Neural cell (in vitro differentiated cells): Measurements from ENCODE around the gene DNAJB2. TPM values are rescaled to one million over a fixed set of nuclear protein-coding genes. Genes with fewer than 3 reads are reported as not detected.

ENCODE experiments used
- H2AFZ ChIP-seq: fragments of 200-600, 300-800 bp; sonication (generic), shearing (Covaris generic); 2 replicates; pipeline ENCODE4 v1.6.0; 2014; ENCODE audit warnings: low read depth, mild to moderate bottlenecking, antibody characterized with exemption, low read length, moderate library complexity
- H3F3A ChIP-seq: fragments of 200-600 bp; shearing (Covaris generic); 2 replicates; pipeline ENCODE4 v1.6.1; 2016; ENCODE audit warnings: mild to moderate bottlenecking, moderate library complexity, mixed read lengths, antibody characterized with exemption, low read length; ENCODE audit not compliant: insufficient read depth, poor library complexity, severe bottlenecking
- H3K27ac ChIP-seq: fragments of 200-600, 300-800 bp; sonication (generic), shearing (Covaris generic); 2 replicates; pipeline ENCODE4 v1.5.1; 2014; ENCODE audit warnings: mild to moderate bottlenecking, low read length, moderate library complexity
- H3K27me3 ChIP-seq: fragments of 300-800, 200-600 bp; sonication (generic), shearing (Covaris generic); 2 replicates; pipeline ENCODE4 v1.6.0; 2014; ENCODE audit warnings: mild to moderate bottlenecking, low read depth, low read length, moderate library complexity; ENCODE audit not compliant: insufficient read depth
- H3K36me3 ChIP-seq: fragments of 300-800, 200-600 bp; sonication (generic), shearing (Covaris generic); 2 replicates; pipeline ENCODE4 v1.5.1; 2014; ENCODE audit warnings: mild to moderate bottlenecking, antibody characterized with exemption, low read length, moderate library complexity; ENCODE audit not compliant: insufficient read depth
- H3K4me2 ChIP-seq: fragments of 300-800, 200-600 bp; sonication (generic), shearing (Covaris generic); 2 replicates; pipeline ENCODE4 v1.6.0; 2014; ENCODE audit warnings: mild to moderate bottlenecking, low read length
- H3K4me3 ChIP-seq: fragments of 300-800, 200-600 bp; sonication (generic), shearing (Covaris generic); 2 replicates; pipeline ENCODE4 v1.5.1; 2014; ENCODE audit warnings: mild to moderate bottlenecking, low read length, moderate library complexity
- H3K79me2 ChIP-seq: fragments of 200-600 bp; shearing (Covaris generic); replicated peaks from 2 replicates; pipeline ENCODE4 v1.6.0; 2014; ENCODE audit warnings: mild to moderate bottlenecking, low read length, moderate library complexity; ENCODE audit not compliant: insufficient read depth
- H3K9ac ChIP-seq: fragments of 300-800, 200-600 bp; sonication (generic), shearing (Covaris generic); 2 replicates; pipeline ENCODE4 v1.6.1; 2016; ENCODE audit warnings: mild to moderate bottlenecking, low read length, mixed read lengths
- H3K9me2 ChIP-seq: fragments of 200-600 bp; shearing (Covaris generic); 2 replicates; pipeline ENCODE4 v1.6.1; 2016; ENCODE audit warnings: mild to moderate bottlenecking, low read length, mixed read lengths; ENCODE audit not compliant: insufficient read depth
- H3K9me3 ChIP-seq: fragments of 200-600, 300-800 bp; sonication (generic), shearing (Covaris generic); 2 replicates; pipeline ENCODE4 v1.6.1; 2016; ENCODE audit warnings: mild to moderate bottlenecking, mixed run types, low read length, moderate library complexity, mixed read lengths
- H4K20me1 ChIP-seq: fragments of 200-600 bp; shearing (Covaris generic); 2 replicates; pipeline ENCODE4 v1.6.1; 2016; ENCODE audit warnings: mild to moderate bottlenecking, mixed run types; ENCODE audit not compliant: insufficient read depth
- EP300 ChIP-seq: fragments of 450-650 bp; conservative IDR thresholded peaks from 2 replicates; pipeline ENCODE4 v1.6.1; 2014; ENCODE audit warnings: antibody characterized with exemption, mild to moderate bottlenecking, moderate library complexity; ENCODE audit not compliant: poor library complexity, severe bottlenecking
- EZH2 ChIP-seq: fragments of 200-600, 300-800 bp; shearing (Covaris generic), sonication (generic); IDR thresholded peaks from 2 replicates; pipeline ENCODE4 v1.6.1; 2014; ENCODE audit warnings: antibody characterized with exemption, low read length, borderline replicate concordance, mild to moderate bottlenecking; ENCODE audit not compliant: insufficient read depth, poor library complexity, severe bottlenecking
- MXI1 ChIP-seq: fragments of 450-650 bp; conservative IDR thresholded peaks from 2 replicates; pipeline ENCODE4 v1.6.1; 2014; ENCODE audit warnings: antibody characterized with exemption, mild to moderate bottlenecking; ENCODE audit not compliant: poor library complexity, severe bottlenecking
- POLR2AphosphoS5 ChIP-seq: IDR thresholded peaks from 2 replicates; pipeline ENCODE4 v1.6.1; 2012
- RAD21 ChIP-seq: fragments of 450-650 bp; conservative IDR thresholded peaks from 2 replicates; pipeline ENCODE4 v1.6.1; 2014; ENCODE audit warnings: antibody characterized with exemption, mild to moderate bottlenecking, moderate library complexity
- SMC3 ChIP-seq: fragments of 450-650 bp; conservative IDR thresholded peaks from 2 replicates; pipeline ENCODE4 v1.6.1; 2014; ENCODE audit warnings: antibody characterized with exemption, mild to moderate bottlenecking, moderate library complexity; ENCODE audit not compliant: poor library complexity
- TAF1 ChIP-seq: IDR thresholded peaks from 2 replicates; pipeline ENCODE4 v1.6.1; 2012; ENCODE audit warnings: low read depth
- polyA plus RNA-seq: library from polyadenylated mRNA; depleted of rRNA; stranded (reverse); fragments of >200 nt; gene quantifications from 2 replicates; pipeline ENCODE4 v1.2.3, GENCODE V29; 2014
- TF ChIP-seq, protein P1 (sequence below): fragments of 450-650 bp; IDR thresholded peaks from 2 replicates; pipeline ENCODE4 v1.5.1; 2014; ENCODE audit warnings: antibody characterized with exemption, mild to moderate bottlenecking, moderate library complexity; ENCODE audit not compliant: poor library complexity, severe bottlenecking
- TF ChIP-seq, protein P2 (sequence below): IDR thresholded peaks from 2 replicates; pipeline ENCODE4 v1.6.1; 2012; ENCODE audit warnings: borderline replicate concordance

The DNAJB2 gene
- polyA plus RNA-seq, 1 donor from 2014 or later, result 145 TPM

DNA sequence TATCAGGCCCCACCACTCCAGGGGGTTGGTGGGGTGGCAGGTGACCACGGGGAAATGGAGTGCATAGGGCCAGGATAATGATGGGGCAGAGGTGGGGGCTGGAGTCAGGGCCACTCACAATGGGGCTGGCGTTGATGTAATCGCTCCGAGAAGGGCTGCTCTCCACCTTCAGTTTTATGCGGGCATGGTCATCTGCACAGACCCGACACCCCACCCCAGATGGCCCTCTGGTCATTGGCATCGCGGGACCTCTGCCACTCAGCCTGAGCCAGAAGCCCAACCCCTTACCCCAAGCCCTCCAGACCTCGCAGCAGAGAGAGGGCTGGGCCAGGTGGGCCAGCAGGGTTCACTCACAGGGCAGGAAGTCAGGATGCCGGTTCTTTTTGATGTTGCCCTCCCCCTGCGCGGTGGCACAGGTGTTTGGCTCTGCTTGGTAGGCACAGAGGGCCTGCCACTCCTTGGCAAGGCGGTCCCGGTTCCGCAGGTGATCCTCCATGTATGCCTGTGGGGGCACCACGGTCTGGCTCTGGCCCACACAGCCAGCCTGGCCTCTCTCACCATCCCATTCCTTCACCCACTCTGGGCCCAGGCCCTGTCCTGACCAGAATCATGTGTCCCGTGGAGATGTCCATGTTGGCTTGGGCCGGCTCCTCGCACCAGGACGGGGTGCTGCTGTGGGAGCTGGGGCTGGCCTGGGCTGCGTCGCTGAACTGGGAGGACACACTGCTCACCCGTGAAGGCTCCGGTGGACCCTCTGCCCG, 17.6 kb downstream of the DNAJB2 start:
- Histone ChIP-seq H3K4me2 (no peak overlapping the region), H3K9me2 (no peaks in the 10 kb centered on the region), H3K9ac (no peak overlapping the region), H2AFZ (no peak overlapping the region), H3F3A (no peaks in the 10 kb centered on the region), H4K20me1 (no peaks in the 10 kb centered on the region), H3K36me3 (peaks cover 5% of the 10 kb centered on the region), H3K4me3 (no peak overlapping the region), H3K9me3 (no peaks in the 10 kb centered on the region), H3K27me3 (no peaks in the 10 kb centered on the region), H3K27ac (no peak overlapping the region), H3K79me2 (no peaks in the 10 kb centered on the region)
- TF ChIP-seq EP300, result no peak
- no peak for TF ChIP-seq POLR2AphosphoS5
- TF ChIP-seq RAD21, result no peak
- TF ChIP-seq TAF1, result no peak
- TF ChIP-seq, protein P1, sequence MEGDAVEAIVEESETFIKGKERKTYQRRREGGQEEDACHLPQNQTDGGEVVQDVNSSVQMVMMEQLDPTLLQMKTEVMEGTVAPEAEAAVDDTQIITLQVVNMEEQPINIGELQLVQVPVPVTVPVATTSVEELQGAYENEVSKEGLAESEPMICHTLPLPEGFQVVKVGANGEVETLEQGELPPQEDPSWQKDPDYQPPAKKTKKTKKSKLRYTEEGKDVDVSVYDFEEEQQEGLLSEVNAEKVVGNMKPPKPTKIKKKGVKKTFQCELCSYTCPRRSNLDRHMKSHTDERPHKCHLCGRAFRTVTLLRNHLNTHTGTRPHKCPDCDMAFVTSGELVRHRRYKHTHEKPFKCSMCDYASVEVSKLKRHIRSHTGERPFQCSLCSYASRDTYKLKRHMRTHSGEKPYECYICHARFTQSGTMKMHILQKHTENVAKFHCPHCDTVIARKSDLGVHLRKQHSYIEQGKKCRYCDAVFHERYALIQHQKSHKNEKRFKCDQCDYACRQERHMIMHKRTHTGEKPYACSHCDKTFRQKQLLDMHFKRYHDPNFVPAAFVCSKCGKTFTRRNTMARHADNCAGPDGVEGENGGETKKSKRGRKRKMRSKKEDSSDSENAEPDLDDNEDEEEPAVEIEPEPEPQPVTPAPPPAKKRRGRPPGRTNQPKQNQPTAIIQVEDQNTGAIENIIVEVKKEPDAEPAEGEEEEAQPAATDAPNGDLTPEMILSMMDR, result no peak
- TF ChIP-seq, protein P2, sequence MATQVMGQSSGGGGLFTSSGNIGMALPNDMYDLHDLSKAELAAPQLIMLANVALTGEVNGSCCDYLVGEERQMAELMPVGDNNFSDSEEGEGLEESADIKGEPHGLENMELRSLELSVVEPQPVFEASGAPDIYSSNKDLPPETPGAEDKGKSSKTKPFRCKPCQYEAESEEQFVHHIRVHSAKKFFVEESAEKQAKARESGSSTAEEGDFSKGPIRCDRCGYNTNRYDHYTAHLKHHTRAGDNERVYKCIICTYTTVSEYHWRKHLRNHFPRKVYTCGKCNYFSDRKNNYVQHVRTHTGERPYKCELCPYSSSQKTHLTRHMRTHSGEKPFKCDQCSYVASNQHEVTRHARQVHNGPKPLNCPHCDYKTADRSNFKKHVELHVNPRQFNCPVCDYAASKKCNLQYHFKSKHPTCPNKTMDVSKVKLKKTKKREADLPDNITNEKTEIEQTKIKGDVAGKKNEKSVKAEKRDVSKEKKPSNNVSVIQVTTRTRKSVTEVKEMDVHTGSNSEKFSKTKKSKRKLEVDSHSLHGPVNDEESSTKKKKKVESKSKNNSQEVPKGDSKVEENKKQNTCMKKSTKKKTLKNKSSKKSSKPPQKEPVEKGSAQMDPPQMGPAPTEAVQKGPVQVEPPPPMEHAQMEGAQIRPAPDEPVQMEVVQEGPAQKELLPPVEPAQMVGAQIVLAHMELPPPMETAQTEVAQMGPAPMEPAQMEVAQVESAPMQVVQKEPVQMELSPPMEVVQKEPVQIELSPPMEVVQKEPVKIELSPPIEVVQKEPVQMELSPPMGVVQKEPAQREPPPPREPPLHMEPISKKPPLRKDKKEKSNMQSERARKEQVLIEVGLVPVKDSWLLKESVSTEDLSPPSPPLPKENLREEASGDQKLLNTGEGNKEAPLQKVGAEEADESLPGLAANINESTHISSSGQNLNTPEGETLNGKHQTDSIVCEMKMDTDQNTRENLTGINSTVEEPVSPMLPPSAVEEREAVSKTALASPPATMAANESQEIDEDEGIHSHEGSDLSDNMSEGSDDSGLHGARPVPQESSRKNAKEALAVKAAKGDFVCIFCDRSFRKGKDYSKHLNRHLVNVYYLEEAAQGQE, result no peak
- TF ChIP-seq MXI1, result no peak
- TF ChIP-seq SMC3, result no peak
- TF ChIP-seq EZH2, result no peak

DNA sequence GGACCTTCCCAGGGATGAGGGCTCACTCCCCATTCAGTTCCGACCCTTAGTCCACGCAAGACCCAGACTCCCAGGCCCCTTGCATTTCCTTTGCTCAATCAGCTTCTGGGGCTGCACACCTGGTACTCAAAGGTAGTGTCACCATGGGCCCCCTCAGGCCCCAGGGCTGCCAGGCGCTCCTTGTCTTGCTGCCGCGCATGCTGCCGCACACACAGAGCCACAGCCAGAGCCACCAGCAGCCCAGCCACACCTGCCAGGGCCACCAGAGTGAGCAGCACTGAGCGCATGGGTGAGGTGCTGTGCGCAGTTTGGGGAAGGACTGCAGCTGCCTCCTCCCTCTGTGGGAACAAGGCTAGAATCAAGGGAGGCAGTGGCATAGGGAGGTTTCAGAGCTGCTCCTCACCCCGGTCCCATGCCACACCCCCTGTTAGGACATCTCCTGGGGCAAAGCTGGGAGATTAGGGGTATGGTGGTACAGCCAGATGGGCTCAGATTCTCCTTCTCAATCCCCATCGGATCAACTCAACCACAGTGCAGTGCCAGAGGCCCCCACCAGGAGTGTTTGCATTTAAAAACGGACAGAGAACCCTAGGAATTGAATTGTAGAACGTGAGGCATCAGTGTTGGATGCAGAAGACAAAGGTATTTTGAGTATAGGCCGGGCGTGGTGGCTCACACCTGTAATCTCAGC, 18.7 kb downstream of the DNAJB2 start:
- no peaks in the 10 kb centered on the region for H3K9me3 ChIP-seq
- H3K27me3 ChIP-seq, result no peaks in the 10 kb centered on the region
- H3K9me2 ChIP-seq, result no peaks in the 10 kb centered on the region
- H2AFZ ChIP-seq, result no peak overlapping the region
- peaks cover 5% of the 10 kb centered on the region for H3K36me3 ChIP-seq
- no peak overlapping the region for H3K27ac ChIP-seq
- H3K79me2 ChIP-seq, result no peaks in the 10 kb centered on the region
- TF ChIP-seq, protein P2, result no peak
- TF ChIP-seq TAF1, result no peak
- no peak for TF ChIP-seq EZH2
- no peak for TF ChIP-seq POLR2AphosphoS5
- no peak for TF ChIP-seq RAD21
- TF ChIP-seq, protein P1, result no peak
- TF ChIP-seq EP300, result no peak
- TF ChIP-seq MXI1, result no peak
- no peak for TF ChIP-seq SMC3
- no peak overlapping the region for H3K4me3 ChIP-seq
- H3F3A ChIP-seq, result no peaks in the 10 kb centered on the region
- H3K9ac ChIP-seq, result no peak overlapping the region
- no peak overlapping the region for H3K4me2 ChIP-seq
- H4K20me1 ChIP-seq, result no peaks in the 10 kb centered on the region
